SK-N-SH treated with all-trans-retinoic acid at 6 μM for 48 hours (cell line): ENCODE measurements around the gene HEXIM1.

ENCODE experiments used
- ATAC-seq: fragments of 200-7000 bp; cut with Tn5 transposase; 3 replicates; pipeline ENCODE4 v1.9.1; 2020; ENCODE audit warnings: mild to moderate bottlenecking, moderate library complexity
- ARNTL ChIP-seq: fragments of 450-650 bp; formaldehyde crosslinking; IDR thresholded peaks from 2 replicates; pipeline ENCODE4 v1.5.0; 2020; ENCODE audit warnings: low read depth, mild to moderate bottlenecking, moderate library complexity, borderline replicate concordance
- BACH2 ChIP-seq: fragments of 250-450 bp; sonication (Bioruptor Pico); IDR thresholded peaks from 2 replicates; pipeline ENCODE4 v1.9.0; 2021; ENCODE audit warnings: mild to moderate bottlenecking, borderline replicate concordance
- CSDC2 ChIP-seq: fragments of 250-450 bp; sonication (Bioruptor Pico); IDR thresholded peaks from 2 replicates; pipeline ENCODE4 v1.5.0; 2020; ENCODE audit warnings: mild to moderate bottlenecking, moderate library complexity
- ESRRG ChIP-seq: fragments of 250-450 bp; sonication (Bioruptor Pico); IDR thresholded peaks from 2 replicates; pipeline ENCODE4 v1.6.1; 2021; ENCODE audit warnings: mild to moderate bottlenecking
- GLIS3 ChIP-seq: fragments of 250-450 bp; sonication (Bioruptor Pico); IDR thresholded peaks from 2 replicates; pipeline ENCODE4 v1.5.0; 2020; ENCODE audit warnings: mild to moderate bottlenecking, moderate library complexity
- ISL1 ChIP-seq: fragments of 250-450 bp; sonication (Bioruptor Pico); IDR thresholded peaks from 2 replicates; pipeline ENCODE4 v2.1.2; 2022; ENCODE audit warnings: mild to moderate bottlenecking, moderate library complexity
- OSR1 ChIP-seq: fragments of 250-450 bp; sonication (Bioruptor Pico); IDR thresholded peaks from 2 replicates; pipeline ENCODE4 v1.8.0; 2022; ENCODE audit warnings: moderate library complexity, mild to moderate bottlenecking, inconsistent platforms
- PATZ1 ChIP-seq: fragments of 250-450 bp; sonication (Bioruptor Pico); IDR thresholded peaks from 2 replicates; pipeline ENCODE4 v1.8.0; 2020; ENCODE audit warnings: mild to moderate bottlenecking, moderate library complexity, borderline replicate concordance
- POU6F1 ChIP-seq: fragments of 250-450 bp; sonication (Bioruptor Pico); IDR thresholded peaks from 2 replicates; pipeline ENCODE4 v1.8.0; 2021; ENCODE audit warnings: low read depth, mild to moderate bottlenecking, moderate library complexity, borderline replicate concordance
- PPARA ChIP-seq: fragments of 250-450 bp; sonication (Bioruptor Pico); IDR thresholded peaks from 2 replicates; pipeline ENCODE4 v1.5.0; 2020; ENCODE audit warnings: mild to moderate bottlenecking, borderline replicate concordance
- RARB ChIP-seq: fragments of 250-450 bp; sonication (Bioruptor Pico); IDR thresholded peaks from 2 replicates; pipeline ENCODE4 v1.8.0; 2021; ENCODE audit warnings: mild to moderate bottlenecking, moderate library complexity
- SNAI2 ChIP-seq: fragments of 250-450 bp; sonication (Bioruptor Pico); IDR thresholded peaks from 2 replicates; pipeline ENCODE4 v1.5.0; 2020; ENCODE audit warnings: mild to moderate bottlenecking, moderate library complexity
- TCF4 ChIP-seq: fragments of 250-450 bp; sonication (Bioruptor Pico); IDR thresholded peaks from 2 replicates; pipeline ENCODE4 v1.8.0; 2021; ENCODE audit warnings: mild to moderate bottlenecking, moderate library complexity, borderline replicate concordance
- TOX ChIP-seq: fragments of 250-450 bp; sonication (Bioruptor Pico); IDR thresholded peaks from 2 replicates; pipeline ENCODE4 v1.8.0; 2021; ENCODE audit warnings: mild to moderate bottlenecking, moderate library complexity, borderline replicate concordance
- TSHZ2 ChIP-seq: fragments of 250-450 bp; sonication (Bioruptor Pico); IDR thresholded peaks from 2 replicates; pipeline ENCODE4 v1.5.0; 2020; ENCODE audit warnings: mild to moderate bottlenecking, moderate library complexity
- ZC3H10 ChIP-seq: fragments of 250-450 bp; sonication (Bioruptor Pico); IDR thresholded peaks from 2 replicates; pipeline ENCODE4 v1.5.1; 2021; ENCODE audit warnings: mild to moderate bottlenecking, moderate library complexity
- ZFP30 ChIP-seq: fragments of 450-650 bp; formaldehyde crosslinking; IDR thresholded peaks from 2 replicates; pipeline ENCODE4 v1.5.0; 2022; ENCODE audit warnings: mild to moderate bottlenecking, moderate library complexity
- ZNF565 ChIP-seq: fragments of 450-650 bp; formaldehyde crosslinking; conservative IDR thresholded peaks from 2 replicates; pipeline ENCODE4 v1.5.0; 2020; ENCODE audit warnings: low read depth, mild to moderate bottlenecking, moderate library complexity
- ZNF70 ChIP-seq: fragments of 450-650 bp; formaldehyde crosslinking; IDR thresholded peaks from 2 replicates; pipeline ENCODE4 v1.5.0; 2020; ENCODE audit warnings: mild to moderate bottlenecking, moderate library complexity
- ZNF8 ChIP-seq: fragments of 450-650 bp; formaldehyde crosslinking; IDR thresholded peaks from 2 replicates; pipeline ENCODE4 v1.5.0; 2020; ENCODE audit warnings: mild to moderate bottlenecking, moderate library complexity
- TF ChIP-seq, protein P1 (sequence below): fragments of 250-450 bp; sonication (Bioruptor Pico); IDR thresholded peaks from 2 replicates; pipeline ENCODE4 v1.5.1; 2021; ENCODE audit warnings: mild to moderate bottlenecking, moderate library complexity
- TF ChIP-seq, protein P2 (sequence below): fragments of 250-450 bp; sonication (Bioruptor Pico); IDR thresholded peaks from 2 replicates; pipeline ENCODE4 v1.5.1; 2020; ENCODE audit warnings: low read depth, mild to moderate bottlenecking, moderate library complexity

The HEXIM1 gene

GRCh38 chr17:45117334-45117733 is 30.9 kb upstream of the HEXIM1 start:
- ATAC-seq = no peak
- no peak for TF ChIP-seq ESRRG (CRISPR knock-in tag)
- no peak for TF ChIP-seq ZNF565
- TF ChIP-seq ISL1 (CRISPR knock-in tag) = no peak
- TF ChIP-seq CSDC2 (CRISPR knock-in tag) = no peak
- no peak for TF ChIP-seq POU6F1 (CRISPR knock-in tag)
- no peak for TF ChIP-seq GLIS3
- TF ChIP-seq TSHZ2 (CRISPR knock-in tag) = no peak
- TF ChIP-seq, protein P1, sequence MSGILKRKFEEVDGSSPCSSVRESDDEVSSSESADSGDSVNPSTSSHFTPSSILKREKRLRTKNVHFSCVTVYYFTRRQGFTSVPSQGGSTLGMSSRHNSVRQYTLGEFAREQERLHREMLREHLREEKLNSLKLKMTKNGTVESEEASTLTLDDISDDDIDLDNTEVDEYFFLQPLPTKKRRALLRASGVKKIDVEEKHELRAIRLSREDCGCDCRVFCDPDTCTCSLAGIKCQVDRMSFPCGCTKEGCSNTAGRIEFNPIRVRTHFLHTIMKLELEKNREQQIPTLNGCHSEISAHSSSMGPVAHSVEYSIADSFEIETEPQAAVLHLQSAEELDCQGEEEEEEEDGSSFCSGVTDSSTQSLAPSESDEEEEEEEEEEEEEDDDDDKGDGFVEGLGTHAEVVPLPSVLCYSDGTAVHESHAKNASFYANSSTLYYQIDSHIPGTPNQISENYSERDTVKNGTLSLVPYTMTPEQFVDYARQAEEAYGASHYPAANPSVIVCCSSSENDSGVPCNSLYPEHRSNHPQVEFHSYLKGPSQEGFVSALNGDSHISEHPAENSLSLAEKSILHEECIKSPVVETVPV (CRISPR knock-in tag) = no peak
- no peak for TF ChIP-seq ZNF8
- no peak for TF ChIP-seq TOX (CRISPR knock-in tag)
- TF ChIP-seq RARB = no peak
- no peak for TF ChIP-seq TCF4 (CRISPR knock-in tag)
- TF ChIP-seq PATZ1 (CRISPR knock-in tag) = no peak
- TF ChIP-seq ZC3H10 = no peak
- no peak for TF ChIP-seq ARNTL (CRISPR knock-in tag)
- no peak for TF ChIP-seq PPARA (CRISPR knock-in tag)
- no peak for TF ChIP-seq ZFP30 (CRISPR knock-in tag)
- no peak for TF ChIP-seq SNAI2 (CRISPR knock-in tag)
- TF ChIP-seq OSR1 (CRISPR knock-in tag) = no peak

DNA sequence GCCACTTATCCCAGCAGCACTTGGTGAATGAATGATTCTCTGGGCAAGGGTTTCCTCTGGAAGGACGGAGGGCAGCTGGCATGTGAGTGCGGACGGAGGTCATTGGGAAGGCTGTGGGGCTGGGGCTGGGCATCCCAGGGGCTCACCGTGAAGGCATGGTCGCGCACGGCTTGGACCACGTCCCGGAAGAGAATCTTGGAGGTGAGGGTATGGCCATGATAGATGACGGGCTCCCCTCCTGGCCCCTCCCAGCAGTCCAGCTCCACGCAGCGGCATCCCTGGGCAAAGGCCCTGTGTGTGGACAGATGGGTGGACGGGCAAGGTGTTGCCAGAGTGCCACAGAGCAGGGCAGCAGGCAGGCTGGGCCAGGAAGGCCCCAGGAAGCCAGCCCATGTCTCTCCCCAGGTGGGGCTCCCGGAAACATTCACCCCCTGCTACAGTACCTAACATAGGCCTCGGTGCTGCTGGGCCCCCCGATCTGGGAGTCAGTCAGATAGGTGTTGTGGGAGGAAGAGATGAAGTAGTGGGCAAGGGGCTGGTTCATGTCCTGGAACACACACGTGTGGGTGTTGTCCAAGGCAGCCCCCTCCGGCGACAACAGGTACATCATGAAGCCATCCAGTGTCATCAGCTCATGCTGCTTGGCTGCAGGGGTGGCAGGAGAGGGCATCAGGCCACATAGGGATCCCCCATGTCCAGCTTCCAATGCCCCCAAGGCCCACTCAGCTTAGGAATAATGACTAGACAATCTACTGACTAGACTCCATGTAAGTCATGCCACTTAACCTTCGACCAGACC is 30.2 kb upstream of the HEXIM1 start:
- no peak for TF ChIP-seq GLIS3
- TF ChIP-seq, protein P2, sequence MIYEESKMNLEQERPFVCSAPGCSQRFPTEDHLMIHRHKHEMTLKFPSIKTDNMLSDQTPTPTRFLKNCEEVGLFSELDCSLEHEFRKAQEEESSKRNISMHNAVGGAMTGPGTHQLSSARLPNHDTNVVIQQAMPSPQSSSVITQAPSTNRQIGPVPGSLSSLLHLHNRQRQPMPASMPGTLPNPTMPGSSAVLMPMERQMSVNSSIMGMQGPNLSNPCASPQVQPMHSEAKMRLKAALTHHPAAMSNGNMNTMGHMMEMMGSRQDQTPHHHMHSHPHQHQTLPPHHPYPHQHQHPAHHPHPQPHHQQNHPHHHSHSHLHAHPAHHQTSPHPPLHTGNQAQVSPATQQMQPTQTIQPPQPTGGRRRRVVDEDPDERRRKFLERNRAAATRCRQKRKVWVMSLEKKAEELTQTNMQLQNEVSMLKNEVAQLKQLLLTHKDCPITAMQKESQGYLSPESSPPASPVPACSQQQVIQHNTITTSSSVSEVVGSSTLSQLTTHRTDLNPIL = no peak
- no peak for TF ChIP-seq POU6F1 (CRISPR knock-in tag)
- no peak for TF ChIP-seq ESRRG (CRISPR knock-in tag)
- no peak for TF ChIP-seq ZNF70
- no peak for TF ChIP-seq TCF4 (CRISPR knock-in tag)
- no peak for TF ChIP-seq ISL1 (CRISPR knock-in tag)
- no peak for TF ChIP-seq BACH2
- no peak for TF ChIP-seq OSR1 (CRISPR knock-in tag)
- no peak for TF ChIP-seq TSHZ2 (CRISPR knock-in tag)
- no peak for TF ChIP-seq CSDC2 (CRISPR knock-in tag)
- no peak for TF ChIP-seq PPARA (CRISPR knock-in tag)
- TF ChIP-seq, all 23 proteins: peak for 0
- no peak for ATAC-seq
